ENCODE measurements around the gene PLEKHA5. TPM values are rescaled to one million over a fixed set of nuclear protein-coding genes. Genes with fewer than 3 reads are reported as not detected.
A peak's percentile ranks its signal among the peaks of the same experiment; 100 is the strongest.

Gene PLEKHA5
- total and polyA plus RNA-seq, 2 of the 4 experiments (the other 2 are of a cell fraction), result 5.3 to 12.2 TPM

DNA sequence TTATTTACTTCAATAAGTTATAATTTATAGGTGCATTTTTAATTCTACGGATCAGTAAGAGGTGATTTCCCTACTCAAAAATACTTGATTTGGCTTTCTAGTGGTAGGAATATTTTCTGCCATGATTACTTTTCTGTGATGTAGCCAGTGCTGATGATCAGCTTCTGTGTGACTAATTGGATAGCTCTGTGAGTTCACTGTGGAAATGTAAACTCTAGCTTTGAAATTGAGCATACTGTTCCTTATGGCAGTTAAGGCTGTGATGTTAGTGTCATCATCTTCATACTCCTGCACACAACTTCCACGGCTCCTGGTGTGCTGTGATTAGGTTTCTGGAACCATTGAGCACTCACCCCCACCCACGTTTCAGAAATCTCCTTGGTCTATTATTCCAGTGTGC, 48.2 kb downstream of the PLEKHA5 start:
- in situ Hi-C loops (cut with MboI; ENCODE audit: low sequenced_read_pairs), result no loop called here

More for the DNA sequence above, 48.2 kb downstream of the PLEKHA5 start:
- BruUV-seq (replicated peaks), result no TSS peak
- dilution Hi-C loops (cut with HindIII; ENCODE audit: low sequenced_read_pairs, unreplicated experiment), result no loop called here
- no peak overlapping the region for H3K23ac ChIP-seq (ENCODE audit: low read depth, low read length)
- no peak overlapping the region; the same call in 1 of the 2 replicates for H3K9ac ChIP-seq (ENCODE audit: low read depth, low read length)
- ChIA-PET CTCF (no interaction called here), POLR2A (ENCODE audit: unreplicated experiment) (no interaction called here)
- peaks cover 5% of the 10 kb centered on the region for H3K4me1 ChIP-seq (ENCODE audit: control insufficient read depth, insufficient read depth, low read length)
- H3K27me3 ChIP-seq (ENCODE audit: control insufficient read depth, insufficient read depth, low read length), result no peaks in the 10 kb centered on the region
- H2AK9ac ChIP-seq (replicated peaks; ENCODE audit: low read depth, low read length, poor library complexity), result no peak overlapping the region
- H2BK120ac ChIP-seq (ENCODE audit: low read depth, low read length), result no peak overlapping the region
- H4K91ac ChIP-seq (ENCODE audit: insufficient read depth, low read depth, low read length), result no peak overlapping the region
- H2AFZ ChIP-seq (replicated peaks; ENCODE audit: low read length, poor library complexity), result no peak overlapping the region
- H3K4ac ChIP-seq (ENCODE audit: low read depth, low read length), result no peak overlapping the region
- ATAC-seq (ENCODE audit: low read depth) (peak; percentile 96), DNase-seq (peak; percentile 79)
- no peak overlapping the region for H3K56ac ChIP-seq (ENCODE audit: extremely low read depth, insufficient read depth, low read length)
- H3K4me2 ChIP-seq (ENCODE audit: low read depth, low read length), result peak overlapping the region; percentile 51
- H3K27ac ChIP-seq (ENCODE audit: insufficient read depth, low read length), result no peak overlapping the region
- H4K8ac ChIP-seq (ENCODE audit: low read depth in 2 of 2, low read length in 2 of 2), result no peak overlapping the region
- no peak overlapping the region for H3K14ac ChIP-seq (replicated peaks; ENCODE audit: low read depth, low read length)
- H2AK5ac ChIP-seq (ENCODE audit: low read depth, low read length), result no peak overlapping the region
- no peak overlapping the region for H2BK20ac ChIP-seq (ENCODE audit: low read depth, low read length)
- H3K4me3 ChIP-seq (ENCODE audit: insufficient read depth, low read depth, low read length), result no peak overlapping the region
- WGBS, 2 experiments (ENCODE audit: extremely low coverage in 2 of 2, insufficient read length in 1 of 2), result no CpG with 5 or more reads among the region's 3 CpGs
- H3K9me1 ChIP-seq (ENCODE audit: insufficient read depth, low read length), result no peaks in the 10 kb centered on the region
- H4K20me1 ChIP-seq (ENCODE audit: insufficient read depth, low read length), result no peaks in the 10 kb centered on the region
- TF ChIP-seq FOS (IDR thresholded peaks at IDR 0.05; ENCODE audit: low read depth, low read length) (no peak), NFE2L2 (IDR thresholded peaks at IDR 0.05; ENCODE audit: low read depth, low read length) (no peak), CHD1 (IDR thresholded peaks at IDR 0.05; ENCODE audit: low read depth, low read length) (no peak), CEBPB (IDR thresholded peaks at IDR 0.05; ENCODE audit: low read depth, low read length) (no peak), SMC3 (IDR thresholded peaks at IDR 0.05; ENCODE audit: low read depth, low read length) (no peak), MXI1 (IDR thresholded peaks at IDR 0.05; ENCODE audit: borderline replicate concordance, low read depth, low read length) (no peak), MAZ (IDR thresholded peaks at IDR 0.05; ENCODE audit: borderline replicate concordance, low read depth, low read length) (no peak), MAFK (IDR thresholded peaks at IDR 0.05; ENCODE audit: low read depth, low read length) (no peak)
- TF ChIP-seq, protein P1, sequence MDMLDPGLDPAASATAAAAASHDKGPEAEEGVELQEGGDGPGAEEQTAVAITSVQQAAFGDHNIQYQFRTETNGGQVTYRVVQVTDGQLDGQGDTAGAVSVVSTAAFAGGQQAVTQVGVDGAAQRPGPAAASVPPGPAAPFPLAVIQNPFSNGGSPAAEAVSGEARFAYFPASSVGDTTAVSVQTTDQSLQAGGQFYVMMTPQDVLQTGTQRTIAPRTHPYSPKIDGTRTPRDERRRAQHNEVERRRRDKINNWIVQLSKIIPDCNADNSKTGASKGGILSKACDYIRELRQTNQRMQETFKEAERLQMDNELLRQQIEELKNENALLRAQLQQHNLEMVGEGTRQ (IDR thresholded peaks at IDR 0.05; ENCODE audit: low read depth, low read length), result no peak
- TF ChIP-seq, protein P2, sequence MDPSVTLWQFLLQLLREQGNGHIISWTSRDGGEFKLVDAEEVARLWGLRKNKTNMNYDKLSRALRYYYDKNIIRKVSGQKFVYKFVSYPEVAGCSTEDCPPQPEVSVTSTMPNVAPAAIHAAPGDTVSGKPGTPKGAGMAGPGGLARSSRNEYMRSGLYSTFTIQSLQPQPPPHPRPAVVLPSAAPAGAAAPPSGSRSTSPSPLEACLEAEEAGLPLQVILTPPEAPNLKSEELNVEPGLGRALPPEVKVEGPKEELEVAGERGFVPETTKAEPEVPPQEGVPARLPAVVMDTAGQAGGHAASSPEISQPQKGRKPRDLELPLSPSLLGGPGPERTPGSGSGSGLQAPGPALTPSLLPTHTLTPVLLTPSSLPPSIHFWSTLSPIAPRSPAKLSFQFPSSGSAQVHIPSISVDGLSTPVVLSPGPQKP (IDR thresholded peaks at IDR 0.05; ENCODE audit: borderline replicate concordance, low read depth, low read length), result no peak
- TF ChIP-seq, protein P3, sequence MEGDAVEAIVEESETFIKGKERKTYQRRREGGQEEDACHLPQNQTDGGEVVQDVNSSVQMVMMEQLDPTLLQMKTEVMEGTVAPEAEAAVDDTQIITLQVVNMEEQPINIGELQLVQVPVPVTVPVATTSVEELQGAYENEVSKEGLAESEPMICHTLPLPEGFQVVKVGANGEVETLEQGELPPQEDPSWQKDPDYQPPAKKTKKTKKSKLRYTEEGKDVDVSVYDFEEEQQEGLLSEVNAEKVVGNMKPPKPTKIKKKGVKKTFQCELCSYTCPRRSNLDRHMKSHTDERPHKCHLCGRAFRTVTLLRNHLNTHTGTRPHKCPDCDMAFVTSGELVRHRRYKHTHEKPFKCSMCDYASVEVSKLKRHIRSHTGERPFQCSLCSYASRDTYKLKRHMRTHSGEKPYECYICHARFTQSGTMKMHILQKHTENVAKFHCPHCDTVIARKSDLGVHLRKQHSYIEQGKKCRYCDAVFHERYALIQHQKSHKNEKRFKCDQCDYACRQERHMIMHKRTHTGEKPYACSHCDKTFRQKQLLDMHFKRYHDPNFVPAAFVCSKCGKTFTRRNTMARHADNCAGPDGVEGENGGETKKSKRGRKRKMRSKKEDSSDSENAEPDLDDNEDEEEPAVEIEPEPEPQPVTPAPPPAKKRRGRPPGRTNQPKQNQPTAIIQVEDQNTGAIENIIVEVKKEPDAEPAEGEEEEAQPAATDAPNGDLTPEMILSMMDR (conservative IDR thresholded peaks at IDR 0.05; ENCODE audit: low read depth, low read length), result no peak
- H3K79me1 ChIP-seq (ENCODE audit: low read depth in 1 of 2, low read length in 2 of 2), result peaks cover 7 to 20% of the 10 kb centered on the region in 2 experiments; a peak in 3 of 4 replicates
- no peak overlapping the region for H2BK15ac ChIP-seq (ENCODE audit: low read depth, low read length)
- intact Hi-C loops (cut with micrococcal nuclease), result no loop called here
- no peak overlapping the region for H3K18ac ChIP-seq (ENCODE audit: low read depth, low read length)
- peak overlapping the region; percentile 28 for H2BK5ac ChIP-seq (ENCODE audit: low read depth, low read length, poor library complexity, severe bottlenecking)
- H3K9me3 ChIP-seq (ENCODE audit: control insufficient read depth, insufficient read depth, low read length), result no peaks in the 10 kb centered on the region
- H4K5ac ChIP-seq (ENCODE audit: low read depth, low read length), result no peak overlapping the region
- H3K36me3 ChIP-seq (ENCODE audit: control insufficient read depth, insufficient read depth, low read length), result peaks cover 6% of the 10 kb centered on the region; the same call in 1 of the 2 replicates

Measured in IMR-90 (cell line).